K562 (cell line): ENCODE results near the gene MYL4. TPM values are rescaled to one million over a fixed set of nuclear protein-coding genes. Genes with fewer than 3 reads are reported as not detected.

Experiments used
- CHD7 ChIP-seq: fragments of 200-600 bp; sonication (generic); IDR thresholded peaks from one replicate; pipeline ENCODE4 v1.6.1; 2012; ENCODE audit warnings: mild to moderate bottlenecking, low read depth, low read length, inconsistent platforms
- HLTF ChIP-seq: fragments of 450-650 bp; IDR thresholded peaks from 2 replicates; pipeline ENCODE4 v1.6.1; 2016
- NFATC3 ChIP-seq: fragments of 450-650 bp; IDR thresholded peaks from 2 replicates; pipeline ENCODE4 v1.6.1; 2017; ENCODE audit warnings: mild to moderate bottlenecking
- RB1 ChIP-seq: fragments of 450-650 bp; IDR thresholded peaks from 2 replicates; pipeline ENCODE4 v1.6.1; 2017; ENCODE audit warnings: low read depth, mild to moderate bottlenecking
- RREB1 ChIP-seq: fragments of 250-450 bp; sonication (Bioruptor Pico); IDR thresholded peaks from 2 replicates; pipeline ENCODE4 v1.4.0; 2020
- SOX6 ChIP-seq: fragments of 450-650 bp; IDR thresholded peaks from 2 replicates; pipeline ENCODE4 v1.6.1; 2014; ENCODE audit warnings: mild to moderate bottlenecking
- TSC22D4 ChIP-seq: fragments of 450-650 bp; IDR thresholded peaks from 2 replicates; pipeline ENCODE4 v1.6.1; 2016; ENCODE audit warnings: missing genetic modification characterization, missing biosample characterization, control low read depth
- ZNF263 ChIP-seq: sonication (generic); formaldehyde crosslinking; IDR thresholded peaks from 2 replicates; pipeline ENCODE4 v1.8.0; 2022; ENCODE audit warnings: mild to moderate bottlenecking, missing genetic modification reagents, borderline replicate concordance
- polyA plus RNA-seq, 8 experiments: library from polyadenylated mRNA; depleted of rRNA in 4 of 8; stranded (reverse) in 5 of 8; unstranded in 3 of 8; fragments of >200 nt; fragmentation: Nextera tagmentation in 2 of 8; fragmentation: Illumina TruSeq in 1 of 8; extraction: Ambion mirVana in 2 of 8; extraction: Trizol in 1 of 8; gene quantifications; 2 replicates each; pipeline versions ENCODE4 v1.2.1 to v1.2.3, GENCODE V29; 2011 to 2014; ENCODE audit warnings: inconsistent platforms in 1 of 8, missing spikeins in 1 of 8
- total RNA-seq, 7 experiments: library from RNA; depleted of rRNA in 6 of 7; stranded (reverse); fragments of >200 nt in 6 of 7; fragmentation: Illumina TruSeq in 2 of 7; extraction: Trizol in 2 of 7; gene quantifications; 2 replicates each; pipeline versions ENCODE4 v1.2.1 to v1.2.3, GENCODE V29; 2011 to 2021; ENCODE audit warnings: low replicate concordance in 1 of 7
- TF ChIP-seq, protein P1 (sequence below): fragments of 250-450 bp; sonication (Bioruptor Pico); IDR thresholded peaks from 2 replicates; pipeline ENCODE4 v1.8.0; 2021; ENCODE audit warnings: borderline replicate concordance, mild to moderate bottlenecking, moderate library complexity; ENCODE audit not compliant: poor library complexity, severe bottlenecking

MYL4 gene
- total and polyA plus RNA-seq, 9 of the 15 experiments (the other 6 are each of a cell fraction or from before 2014, with no cell fraction given), result 117 to 423 (median 221) TPM

GRCh38 chr17:47188876-47189731 is 20.0 kb upstream of the MYL4 start, which contains the start of gene CDC27 (continued):
- TF ChIP-seq NFATC3 (no peak), RB1 (peak; percentile 84), TSC22D4 (tag) (no peak), HLTF (no peak), ZNF263 (CRISPR knock-in tag) (peak; percentile 66), SOX6 (peak; percentile 70; the same call in 1 of the 2 replicates), RREB1 (CRISPR knock-in tag) (no peak), CHD7 (no peak)
- TF ChIP-seq, protein P1, sequence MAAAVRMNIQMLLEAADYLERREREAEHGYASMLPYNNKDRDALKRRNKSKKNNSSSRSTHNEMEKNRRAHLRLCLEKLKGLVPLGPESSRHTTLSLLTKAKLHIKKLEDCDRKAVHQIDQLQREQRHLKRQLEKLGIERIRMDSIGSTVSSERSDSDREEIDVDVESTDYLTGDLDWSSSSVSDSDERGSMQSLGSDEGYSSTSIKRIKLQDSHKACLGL (CRISPR knock-in tag), result no peak
